WTC11 (cell line): ENCODE measurements around the gene SLC44A5.

Experiments
- CTCF ChIP-seq: fragments of 200-600 bp; IDR thresholded peaks from 2 replicates; pipeline ENCODE4 v1.8.0; 2022; ENCODE audit warnings: antibody characterized with exemption
- HMGXB4 ChIP-seq: sonication (generic); formaldehyde crosslinking; IDR thresholded peaks from 2 replicates; pipeline ENCODE4 v1.8.1; 2023; ENCODE audit warnings: mild to moderate bottlenecking, moderate library complexity, missing genetic modification reagents
- IRF1 ChIP-seq: sonication (generic); formaldehyde crosslinking; IDR thresholded peaks from 2 replicates; pipeline ENCODE4 v1.8.0; 2023; ENCODE audit warnings: missing genetic modification reagents
- JUN ChIP-seq: sonication (generic); formaldehyde crosslinking; IDR thresholded peaks from 2 replicates; pipeline ENCODE4 v1.8.0; 2023; ENCODE audit warnings: mild to moderate bottlenecking, missing genetic modification reagents
- MYBL2 ChIP-seq: sonication (generic); formaldehyde crosslinking; IDR thresholded peaks from 2 replicates; pipeline ENCODE4 v1.8.1; 2023; ENCODE audit warnings: mild to moderate bottlenecking, moderate library complexity, missing genetic modification reagents
- RELA ChIP-seq: sonication (generic); formaldehyde crosslinking; IDR thresholded peaks from 2 replicates; pipeline ENCODE4 v1.8.1; 2022; ENCODE audit warnings: missing genetic modification reagents, mild to moderate bottlenecking, borderline replicate concordance
- SP1 ChIP-seq: sonication (generic); formaldehyde crosslinking; conservative IDR thresholded peaks from 2 replicates; pipeline ENCODE4 v1.8.1; 2022; ENCODE audit warnings: missing genetic modification reagents
- ZNF121 ChIP-seq: sonication (generic); formaldehyde crosslinking; IDR thresholded peaks from 2 replicates; pipeline ENCODE4 v1.8.0; 2023; ENCODE audit warnings: missing genetic modification reagents
- TF ChIP-seq, protein P1 (sequence below): sonication (generic); formaldehyde crosslinking; IDR thresholded peaks from 2 replicates; pipeline ENCODE4 v1.8.1; 2022; ENCODE audit warnings: low read depth, missing genetic modification reagents, borderline replicate concordance
- TF ChIP-seq, protein P2 (sequence below): sonication (generic); formaldehyde crosslinking; IDR thresholded peaks from 2 replicates; pipeline ENCODE4 v1.8.0; 2023; ENCODE audit warnings: missing genetic modification reagents, mild to moderate bottlenecking, borderline replicate concordance

GRCh38 chr1:75292013-75292412 is 318.9 kb downstream of the SLC44A5 start:
- no peak for TF ChIP-seq CTCF
- no peak for TF ChIP-seq ZNF121 (CRISPR knock-in tag)
- TF ChIP-seq, protein P1, sequence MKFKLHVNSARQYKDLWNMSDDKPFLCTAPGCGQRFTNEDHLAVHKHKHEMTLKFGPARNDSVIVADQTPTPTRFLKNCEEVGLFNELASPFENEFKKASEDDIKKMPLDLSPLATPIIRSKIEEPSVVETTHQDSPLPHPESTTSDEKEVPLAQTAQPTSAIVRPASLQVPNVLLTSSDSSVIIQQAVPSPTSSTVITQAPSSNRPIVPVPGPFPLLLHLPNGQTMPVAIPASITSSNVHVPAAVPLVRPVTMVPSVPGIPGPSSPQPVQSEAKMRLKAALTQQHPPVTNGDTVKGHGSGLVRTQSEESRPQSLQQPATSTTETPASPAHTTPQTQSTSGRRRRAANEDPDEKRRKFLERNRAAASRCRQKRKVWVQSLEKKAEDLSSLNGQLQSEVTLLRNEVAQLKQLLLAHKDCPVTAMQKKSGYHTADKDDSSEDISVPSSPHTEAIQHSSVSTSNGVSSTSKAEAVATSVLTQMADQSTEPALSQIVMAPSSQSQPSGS (CRISPR knock-in tag) = no peak
- TF ChIP-seq MYBL2 (CRISPR knock-in tag) = no peak
- no peak for TF ChIP-seq JUN (CRISPR knock-in tag)
- no peak for TF ChIP-seq HMGXB4 (CRISPR knock-in tag)
- TF ChIP-seq IRF1 = no peak
- TF ChIP-seq, protein P2, sequence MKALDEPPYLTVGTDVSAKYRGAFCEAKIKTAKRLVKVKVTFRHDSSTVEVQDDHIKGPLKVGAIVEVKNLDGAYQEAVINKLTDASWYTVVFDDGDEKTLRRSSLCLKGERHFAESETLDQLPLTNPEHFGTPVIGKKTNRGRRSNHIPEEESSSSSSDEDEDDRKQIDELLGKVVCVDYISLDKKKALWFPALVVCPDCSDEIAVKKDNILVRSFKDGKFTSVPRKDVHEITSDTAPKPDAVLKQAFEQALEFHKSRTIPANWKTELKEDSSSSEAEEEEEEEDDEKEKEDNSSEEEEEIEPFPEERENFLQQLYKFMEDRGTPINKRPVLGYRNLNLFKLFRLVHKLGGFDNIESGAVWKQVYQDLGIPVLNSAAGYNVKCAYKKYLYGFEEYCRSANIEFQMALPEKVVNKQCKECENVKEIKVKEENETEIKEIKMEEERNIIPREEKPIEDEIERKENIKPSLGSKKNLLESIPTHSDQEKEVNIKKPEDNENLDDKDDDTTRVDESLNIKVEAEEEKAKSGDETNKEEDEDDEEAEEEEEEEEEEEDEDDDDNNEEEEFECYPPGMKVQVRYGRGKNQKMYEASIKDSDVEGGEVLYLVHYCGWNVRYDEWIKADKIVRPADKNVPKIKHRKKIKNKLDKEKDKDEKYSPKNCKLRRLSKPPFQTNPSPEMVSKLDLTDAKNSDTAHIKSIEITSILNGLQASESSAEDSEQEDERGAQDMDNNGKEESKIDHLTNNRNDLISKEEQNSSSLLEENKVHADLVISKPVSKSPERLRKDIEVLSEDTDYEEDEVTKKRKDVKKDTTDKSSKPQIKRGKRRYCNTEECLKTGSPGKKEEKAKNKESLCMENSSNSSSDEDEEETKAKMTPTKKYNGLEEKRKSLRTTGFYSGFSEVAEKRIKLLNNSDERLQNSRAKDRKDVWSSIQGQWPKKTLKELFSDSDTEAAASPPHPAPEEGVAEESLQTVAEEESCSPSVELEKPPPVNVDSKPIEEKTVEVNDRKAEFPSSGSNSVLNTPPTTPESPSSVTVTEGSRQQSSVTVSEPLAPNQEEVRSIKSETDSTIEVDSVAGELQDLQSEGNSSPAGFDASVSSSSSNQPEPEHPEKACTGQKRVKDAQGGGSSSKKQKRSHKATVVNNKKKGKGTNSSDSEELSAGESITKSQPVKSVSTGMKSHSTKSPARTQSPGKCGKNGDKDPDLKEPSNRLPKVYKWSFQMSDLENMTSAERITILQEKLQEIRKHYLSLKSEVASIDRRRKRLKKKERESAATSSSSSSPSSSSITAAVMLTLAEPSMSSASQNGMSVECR = no peak
- TF ChIP-seq SP1 (CRISPR knock-in tag) = no peak
- TF ChIP-seq RELA (CRISPR knock-in tag) = no peak
